ENCODE data around the gene SRPX2. TPM values are rescaled to one million over a fixed set of nuclear protein-coding genes. Genes with fewer than 3 reads are reported as not detected.

Gene SRPX2
- total and polyA plus RNA-seq, 2 of the 13 experiments (the other 11 are each of a cell fraction or from before 2014, with no cell fraction given): 1.5 to 6.7 TPM

DNA sequence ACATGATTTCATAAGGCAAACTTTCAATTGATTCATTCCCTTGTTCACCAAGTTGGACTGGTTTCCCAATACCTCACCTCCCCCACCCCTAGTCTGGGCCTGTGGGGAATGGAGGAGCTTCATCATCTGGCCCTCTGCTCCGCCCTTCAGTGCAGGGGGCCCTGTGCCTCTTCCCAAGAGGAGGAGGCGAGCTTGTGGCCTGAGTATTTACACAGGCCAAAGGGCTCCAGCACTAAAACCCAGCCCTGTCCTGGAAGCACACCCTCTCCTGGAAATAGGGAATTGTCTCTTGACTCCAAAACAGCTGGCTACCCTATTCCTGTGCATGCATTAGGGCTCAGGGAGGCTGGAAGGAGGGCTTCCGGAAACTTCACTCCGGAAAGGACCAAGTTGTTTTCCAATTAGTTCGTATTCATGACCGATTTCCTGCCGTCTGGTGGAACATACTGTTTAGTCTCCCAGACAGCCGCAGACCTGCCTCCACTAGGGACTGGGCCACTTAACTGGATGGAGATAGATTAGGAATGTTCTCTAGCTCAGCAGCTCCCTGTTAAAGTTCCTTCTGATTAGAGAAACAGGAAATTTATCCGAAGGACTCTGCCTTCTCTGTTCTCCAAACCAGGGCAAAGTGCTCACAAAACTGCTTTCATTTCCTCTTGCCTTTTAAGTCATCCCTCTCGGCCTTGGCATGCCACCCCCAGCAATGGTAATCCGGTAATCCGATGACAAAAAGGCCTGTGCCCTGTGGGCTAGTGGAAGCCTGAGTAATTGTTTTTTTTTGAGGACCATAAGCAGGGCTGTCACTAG, 5.8 kb downstream of the SRPX2 start (continued):
- no peak for TF ChIP-seq ZNF280D (CRISPR knock-in tag; IDR thresholded peaks at IDR 0.05)
- TF ChIP-seq ZNF550 (CRISPR knock-in tag; IDR thresholded peaks at IDR 0.05; ENCODE audit: borderline replicate concordance): no peak
- TF ChIP-seq ATRX (CRISPR knock-in tag; IDR thresholded peaks at IDR 0.05; ENCODE audit: borderline replicate concordance): no peak
- no peak for TF ChIP-seq CREBL2 (CRISPR knock-in tag; IDR thresholded peaks at IDR 0.05; ENCODE audit: borderline replicate concordance)
- no peak for TF ChIP-seq MTA1 (CRISPR knock-in tag; IDR thresholded peaks at IDR 0.05; ENCODE audit: borderline replicate concordance)
- TF ChIP-seq ZBTB49 (CRISPR knock-in tag; IDR thresholded peaks at IDR 0.05; ENCODE audit: borderline replicate concordance): no peak
- no peak for TF ChIP-seq ZFYVE20 (CRISPR knock-in tag; IDR thresholded peaks at IDR 0.05; ENCODE audit: borderline replicate concordance, low read depth)
- no peak for TF ChIP-seq ZNF816 (CRISPR knock-in tag; IDR thresholded peaks at IDR 0.05; ENCODE audit: borderline replicate concordance)
- TF ChIP-seq, protein P1, sequence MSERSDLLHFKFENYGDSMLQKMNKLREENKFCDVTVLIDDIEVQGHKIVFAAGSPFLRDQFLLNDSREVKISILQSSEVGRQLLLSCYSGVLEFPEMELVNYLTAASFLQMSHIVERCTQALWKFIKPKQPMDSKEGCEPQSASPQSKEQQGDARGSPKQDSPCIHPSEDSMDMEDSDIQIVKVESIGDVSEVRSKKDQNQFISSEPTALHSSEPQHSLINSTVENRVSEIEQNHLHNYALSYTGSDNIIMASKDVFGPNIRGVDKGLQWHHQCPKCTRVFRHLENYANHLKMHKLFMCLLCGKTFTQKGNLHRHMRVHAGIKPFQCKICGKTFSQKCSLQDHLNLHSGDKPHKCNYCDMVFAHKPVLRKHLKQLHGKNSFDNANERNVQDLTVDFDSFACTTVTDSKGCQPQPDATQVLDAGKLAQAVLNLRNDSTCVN (CRISPR knock-in tag; IDR thresholded peaks at IDR 0.05; ENCODE audit: borderline replicate concordance): no peak
- TF ChIP-seq, protein P2, sequence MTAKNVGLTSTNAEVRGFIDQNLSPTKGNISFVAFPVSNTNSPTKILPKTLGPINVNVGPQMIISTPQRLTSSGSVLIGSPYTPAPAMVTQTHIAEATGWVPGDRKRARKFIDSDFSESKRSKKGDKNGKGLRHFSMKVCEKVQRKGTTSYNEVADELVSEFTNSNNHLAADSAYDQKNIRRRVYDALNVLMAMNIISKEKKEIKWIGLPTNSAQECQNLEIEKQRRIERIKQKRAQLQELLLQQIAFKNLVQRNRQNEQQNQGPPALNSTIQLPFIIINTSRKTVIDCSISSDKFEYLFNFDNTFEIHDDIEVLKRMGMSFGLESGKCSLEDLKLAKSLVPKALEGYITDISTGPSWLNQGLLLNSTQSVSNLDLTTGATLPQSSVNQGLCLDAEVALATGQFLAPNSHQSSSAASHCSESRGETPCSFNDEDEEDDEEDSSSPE (CRISPR knock-in tag; IDR thresholded peaks at IDR 0.05): no peak
- no peak for TF ChIP-seq LBX2 (CRISPR knock-in tag; IDR thresholded peaks at IDR 0.05; ENCODE audit: borderline replicate concordance)
- TF ChIP-seq, protein P3, sequence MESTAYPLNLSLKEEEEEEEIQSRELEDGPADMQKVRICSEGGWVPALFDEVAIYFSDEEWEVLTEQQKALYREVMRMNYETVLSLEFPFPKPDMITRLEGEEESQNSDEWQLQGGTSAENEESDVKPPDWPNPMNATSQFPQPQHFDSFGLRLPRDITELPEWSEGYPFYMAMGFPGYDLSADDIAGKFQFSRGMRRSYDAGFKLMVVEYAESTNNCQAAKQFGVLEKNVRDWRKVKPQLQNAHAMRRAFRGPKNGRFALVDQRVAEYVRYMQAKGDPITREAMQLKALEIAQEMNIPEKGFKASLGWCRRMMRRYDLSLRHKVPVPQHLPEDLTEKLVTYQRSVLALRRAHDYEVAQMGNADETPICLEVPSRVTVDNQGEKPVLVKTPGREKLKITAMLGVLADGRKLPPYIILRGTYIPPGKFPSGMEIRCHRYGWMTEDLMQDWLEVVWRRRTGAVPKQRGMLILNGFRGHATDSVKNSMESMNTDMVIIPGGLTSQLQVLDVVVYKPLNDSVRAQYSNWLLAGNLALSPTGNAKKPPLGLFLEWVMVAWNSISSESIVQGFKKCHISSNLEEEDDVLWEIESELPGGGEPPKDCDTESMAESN (CRISPR knock-in tag; conservative IDR thresholded peaks at IDR 0.05): no peak
- TF ChIP-seq POLR2A (IDR thresholded peaks at IDR 0.05; ENCODE audit: insufficient read depth in 1 of 2, low read depth in 2 of 2, low read length in 2 of 2): peak; percentile 30 to 48; a peak in 3 of 4 replicates
- TF ChIP-seq TARDBP (CRISPR knock-in tag; IDR thresholded peaks at IDR 0.05): no peak
- TF ChIP-seq ZNF510 (CRISPR knock-in tag; IDR thresholded peaks at IDR 0.05; ENCODE audit: low read depth): no peak
